Activated CD8-positive, alpha-beta memory T cell treated with anti-CD3 and anti-CD28 coated beads, Interleukin-2, amount 50 U/mL, for 4 hours (primary cell): ENCODE data around the gene ZSWIM5.
"Not testable (repeated sequence)": the region's sequence is repeated elsewhere in the genome, so short reads cannot be mapped to it uniquely, and the experiment has no call there.

ENCODE experiments used
- DNase-seq: peaks from one replicate; pipeline ENCODE4 v3.0.0-alpha.2; 2020

ZSWIM5 gene

DNA sequence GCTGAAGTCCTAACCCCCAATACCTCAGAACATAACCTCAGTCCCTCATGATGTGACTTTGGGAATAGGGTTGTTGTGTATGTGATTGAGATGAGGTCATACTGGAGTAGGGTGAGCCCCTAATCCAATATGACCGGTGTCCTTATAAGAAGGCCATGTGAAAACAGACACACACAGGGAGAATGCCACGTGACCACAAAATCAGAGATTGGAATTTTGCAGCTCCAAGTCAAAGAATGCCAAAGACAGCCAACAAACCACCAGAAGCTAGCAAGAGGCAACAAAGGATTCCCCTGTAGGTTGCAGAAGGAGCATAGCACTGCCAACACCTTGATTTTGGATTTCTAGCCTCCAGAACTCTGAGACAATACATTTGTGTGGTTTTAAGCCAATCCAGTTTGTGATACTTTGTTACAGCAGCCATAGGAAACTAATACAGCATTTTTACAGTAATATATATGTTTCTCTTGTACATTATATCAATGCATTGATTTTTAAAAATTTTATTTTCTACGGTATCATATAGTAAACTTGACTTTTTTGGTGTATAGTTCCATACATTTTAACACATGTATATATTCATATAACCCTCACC lies 5.4 kb downstream of the ZSWIM5 start:
- no peak for DNase-seq

DNA sequence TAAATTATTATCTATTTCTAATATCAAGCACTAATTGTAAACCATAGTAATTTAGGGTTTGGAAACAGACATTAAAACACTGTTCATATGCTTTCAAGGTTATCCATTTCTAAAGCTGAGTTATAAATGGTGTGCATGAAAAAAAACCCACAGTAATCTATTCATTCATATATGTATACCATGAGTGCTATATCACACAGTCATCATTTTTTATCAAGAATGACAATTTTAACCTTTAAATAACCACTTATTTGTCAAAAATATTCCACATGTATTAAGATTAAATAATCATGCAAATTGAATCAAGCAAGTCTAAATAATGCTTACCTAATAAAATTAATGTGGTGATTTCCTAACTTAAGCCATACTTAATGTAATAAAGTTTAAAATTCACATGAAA lies 6.0 kb downstream of the ZSWIM5 start:
- no peak for DNase-seq

DNA sequence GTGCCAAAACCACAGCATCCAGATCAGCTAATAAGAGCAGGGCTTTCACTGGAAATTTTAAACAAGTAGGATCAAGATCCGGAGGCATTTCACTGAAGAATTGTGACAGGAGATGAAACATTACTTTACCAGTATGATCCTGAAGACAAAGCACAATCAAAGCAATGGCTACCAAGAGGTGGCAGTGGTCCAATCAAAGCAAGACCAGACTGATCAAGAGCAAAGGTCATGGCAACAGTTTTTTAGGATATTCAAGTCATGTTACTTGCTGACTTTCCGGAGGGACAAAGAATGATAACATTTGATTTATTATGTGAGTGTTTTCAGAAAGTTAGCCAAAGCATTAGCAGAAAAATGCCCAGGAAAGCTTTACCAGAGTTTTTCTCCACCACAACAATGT lies 8.2 kb downstream of the ZSWIM5 start:
- DNase-seq, result no peak

GRCh38 chr1:45196863-45197262 lies 9.5 kb downstream of the ZSWIM5 start:
- no peak for DNase-seq

GRCh38 chr1:45191418-45191783 lies 15.0 kb downstream of the ZSWIM5 start:
- DNase-seq, result no peak

DNA sequence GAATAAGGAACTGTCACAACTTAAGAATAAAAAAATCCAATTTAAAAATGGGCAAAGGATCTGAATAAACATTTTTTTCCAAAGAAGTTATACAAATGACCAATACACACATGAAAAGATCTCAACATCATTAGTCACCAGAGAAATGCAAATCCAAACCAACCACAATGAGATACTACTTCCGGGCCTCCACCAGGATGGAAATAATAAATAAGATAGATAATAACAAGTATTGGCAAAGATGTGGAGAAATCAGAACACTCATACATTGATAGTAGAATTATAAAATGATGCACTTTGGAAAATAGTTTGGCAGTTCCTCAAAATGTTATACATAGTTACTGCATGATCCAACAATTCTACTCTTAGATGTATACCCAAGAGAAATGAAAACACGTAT lies 18.7 kb downstream of the ZSWIM5 start:
- no peak for DNase-seq

DNA sequence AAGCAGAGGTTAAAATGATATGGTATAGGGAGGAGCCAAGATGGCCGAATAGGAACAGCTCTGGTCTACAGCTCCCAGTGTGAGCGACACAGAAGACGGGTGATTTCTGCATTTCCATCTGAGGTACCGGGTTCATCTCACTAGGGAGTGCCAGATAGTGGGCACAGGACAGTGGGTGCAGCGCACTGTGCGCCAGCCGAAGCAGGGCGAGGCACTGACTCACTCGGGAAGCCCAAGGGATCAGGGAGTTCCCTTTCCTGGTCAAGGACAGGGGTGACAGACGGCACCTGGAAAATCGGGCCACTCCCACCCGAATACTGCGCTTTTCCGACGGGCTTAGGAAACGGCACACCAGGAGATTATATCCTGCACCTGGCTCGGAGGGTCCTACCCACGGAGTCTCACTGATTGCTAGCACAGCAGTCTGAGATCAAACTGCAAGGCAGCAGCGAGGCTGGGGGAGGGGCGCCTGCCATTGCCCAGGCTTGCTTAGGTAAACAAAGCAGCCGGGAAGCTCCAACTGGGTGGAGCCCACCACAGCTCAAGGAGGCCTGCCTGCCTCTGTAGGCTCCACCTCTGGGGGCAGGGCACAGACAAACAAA lies 26.4 kb downstream of the ZSWIM5 start:
- DNase-seq, result not testable (repeated sequence)

DNA sequence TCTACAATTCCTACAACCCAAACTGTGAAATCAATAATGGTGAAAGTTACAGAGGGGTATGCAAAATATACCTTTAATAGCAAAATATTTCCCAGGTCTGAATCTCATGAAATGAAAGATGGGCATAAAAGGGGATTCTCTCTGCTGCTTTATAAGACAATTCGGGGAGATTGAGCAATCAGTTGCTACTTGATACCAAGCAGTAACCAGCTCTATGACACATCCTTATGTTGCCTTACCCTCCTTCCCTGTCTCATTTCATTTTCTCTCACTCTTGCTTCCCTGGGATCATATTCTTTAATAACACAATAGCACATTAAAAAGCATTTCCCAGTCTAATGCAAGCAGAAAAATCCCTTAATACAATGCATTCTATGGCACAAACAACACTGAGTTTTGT lies 29.0 kb downstream of the ZSWIM5 start:
- DNase-seq, result no peak

DNA sequence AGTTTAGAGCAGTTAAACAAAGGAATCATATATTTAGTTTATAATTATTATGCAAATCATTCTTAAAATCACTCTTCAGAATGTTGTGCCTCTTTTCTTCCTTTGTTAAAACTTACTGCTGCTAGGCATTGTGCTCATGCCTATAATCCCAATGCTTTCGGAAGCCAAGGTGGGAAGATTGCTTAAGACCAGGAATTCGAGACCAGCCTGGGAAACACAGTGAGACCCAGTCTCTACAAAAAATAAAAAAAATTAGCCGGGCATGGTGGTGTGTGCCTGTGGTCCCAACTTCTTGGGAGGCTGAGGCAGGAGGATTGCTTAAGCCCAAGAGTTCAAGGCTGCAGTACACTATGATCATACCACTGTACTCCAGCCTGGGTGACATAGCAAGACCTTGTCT lies 33.6 kb downstream of the ZSWIM5 start:
- no peak for DNase-seq

DNA sequence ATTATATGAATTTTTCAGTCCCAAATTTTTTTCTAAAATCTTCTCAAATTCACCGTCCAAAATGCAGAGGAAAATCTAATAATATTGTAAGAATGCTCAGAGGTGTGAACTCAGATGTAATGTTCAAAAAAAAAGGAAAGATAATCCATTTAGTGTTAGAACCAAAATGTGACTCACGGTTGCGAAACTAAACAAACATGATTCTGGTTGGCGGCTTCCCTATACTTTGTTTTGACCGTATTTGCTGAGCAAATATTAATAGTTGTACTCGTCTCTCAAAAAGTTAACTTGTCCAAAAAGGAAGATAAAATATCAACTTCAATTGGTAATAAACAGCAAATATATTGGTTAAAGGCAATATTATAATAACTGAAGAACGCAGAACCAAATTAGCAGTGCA lies 34.4 kb downstream of the ZSWIM5 start:
- no peak for DNase-seq

GRCh38 chr1:45171575-45171974 lies 34.8 kb downstream of the ZSWIM5 start:
- DNase-seq, result no peak

- DNase-seq, result no peak
These were observed 36.2 kb downstream of the ZSWIM5 start for GRCh38 chr1:45170151-45170742.

DNA sequence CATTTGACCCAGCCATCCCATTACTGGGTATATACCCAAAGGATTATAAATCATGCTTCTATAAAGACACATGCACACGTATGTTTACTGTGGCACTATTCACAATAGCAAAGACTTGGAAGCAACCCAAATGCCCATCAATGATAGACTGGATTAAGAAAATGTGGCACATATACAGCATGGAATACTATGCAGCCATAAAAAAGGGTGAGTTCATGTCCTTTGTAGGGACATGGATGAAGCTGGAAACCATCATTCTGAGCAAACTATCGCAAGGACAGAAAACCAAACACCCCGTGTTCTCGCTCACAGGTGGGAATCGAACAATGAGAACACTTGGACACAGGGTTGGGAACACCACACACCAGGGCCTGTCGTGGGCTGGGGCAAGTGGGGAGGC lies 38.5 kb downstream of the ZSWIM5 start:
- not testable (repeated sequence) for DNase-seq

DNA sequence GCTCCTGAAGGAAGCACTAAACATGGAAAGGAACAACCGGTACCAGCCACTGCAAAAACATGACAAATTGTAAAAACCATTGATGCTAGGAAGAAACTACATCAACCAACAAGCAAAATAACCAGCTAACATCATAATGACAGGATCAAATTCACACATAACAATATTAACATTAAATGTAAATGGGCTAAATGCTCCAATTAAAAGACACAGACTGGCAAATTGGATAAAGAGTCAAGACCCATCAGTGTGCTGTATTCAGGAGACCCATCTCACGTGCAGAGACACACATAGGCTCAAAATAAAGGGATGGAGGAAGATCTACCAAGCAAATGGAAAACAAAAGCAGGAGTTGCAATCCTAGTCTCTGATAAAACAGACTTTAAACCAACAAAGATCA lies 42.1 kb downstream of the ZSWIM5 start:
- not testable (repeated sequence) for DNase-seq

DNA sequence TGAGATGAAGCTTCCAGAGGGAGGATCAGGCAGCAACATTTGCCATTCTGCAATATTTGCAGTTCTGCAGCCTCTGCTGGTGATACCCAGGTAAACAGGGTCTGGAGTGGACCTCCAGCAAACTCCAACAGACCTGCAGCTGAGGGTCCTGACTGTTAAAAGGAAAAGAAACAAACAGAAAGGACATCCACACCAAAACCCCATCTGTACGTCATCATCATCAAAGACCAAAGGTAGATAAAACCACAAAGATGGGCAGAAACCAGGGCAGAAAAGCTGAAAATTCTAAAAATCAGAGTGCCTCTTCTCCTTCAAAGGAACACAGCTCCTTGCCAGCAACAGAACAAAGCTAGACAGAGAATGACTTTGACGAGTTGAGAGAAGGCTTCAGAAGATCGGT lies 43.3 kb downstream of the ZSWIM5 start:
- not testable (repeated sequence) for DNase-seq

DNA sequence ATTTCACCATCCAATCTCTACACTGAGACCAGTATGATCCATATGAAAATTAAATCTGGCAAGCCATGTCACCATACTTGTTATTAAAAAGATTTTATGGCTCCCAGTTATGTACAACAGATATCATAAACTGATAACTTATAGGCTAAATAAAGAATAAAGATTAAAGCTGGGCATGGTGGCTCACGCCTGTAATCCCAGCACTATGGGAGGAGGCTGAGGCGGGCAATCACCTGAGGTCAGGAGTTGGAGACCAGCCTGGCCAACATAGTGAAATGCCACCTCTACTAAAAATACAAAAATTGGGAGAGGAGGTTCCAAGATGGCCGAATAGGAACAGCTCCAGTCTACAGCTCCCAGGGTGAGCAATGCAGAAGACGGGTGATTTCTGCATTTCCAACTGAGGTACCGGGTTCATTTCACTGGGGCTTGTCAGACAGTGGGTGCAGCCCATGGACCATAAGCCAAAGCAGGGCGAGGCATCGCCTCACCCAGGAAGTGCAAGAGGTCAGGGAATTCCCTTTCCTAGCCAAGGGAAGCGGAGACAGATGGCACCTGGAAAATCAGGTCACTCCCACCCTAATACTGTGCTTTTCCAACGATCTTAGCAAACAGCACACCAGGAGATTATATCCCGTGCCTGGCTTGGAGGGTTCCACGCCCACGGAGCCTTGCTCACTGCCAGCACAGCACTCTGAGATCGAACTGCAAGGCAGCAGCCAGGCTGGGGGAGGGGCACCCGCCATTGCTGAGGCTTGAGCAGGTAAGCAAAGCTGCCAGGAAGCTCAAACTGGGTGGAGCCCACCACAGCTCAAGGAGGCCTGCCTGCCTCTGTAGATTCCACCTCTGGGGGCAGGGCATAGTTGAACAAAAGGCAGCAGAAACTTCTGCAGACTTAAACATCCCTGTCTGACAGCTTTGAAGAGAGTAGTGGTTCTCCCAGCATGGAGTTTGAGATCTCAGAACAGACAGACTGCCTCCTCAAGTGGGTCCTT lies 44.1 kb downstream of the ZSWIM5 start:
- DNase-seq, result not testable (repeated sequence)

DNA sequence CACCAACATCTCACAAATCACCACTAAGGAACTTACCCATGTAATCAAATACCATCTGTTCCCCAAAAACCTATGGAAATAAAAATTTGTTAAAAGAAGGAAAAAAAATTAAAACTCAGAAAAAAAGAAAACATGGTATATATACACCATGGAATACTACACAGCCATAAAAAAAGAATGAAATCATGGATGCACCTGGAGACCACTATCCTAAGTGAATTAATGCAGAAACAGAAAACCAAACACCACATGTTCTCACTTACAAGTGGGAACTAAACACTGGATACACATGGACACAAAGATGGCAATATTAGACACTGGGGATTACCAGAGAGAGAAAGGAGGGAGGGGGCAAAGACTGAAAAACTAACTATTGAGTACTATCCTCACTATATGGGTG lies 50.4 kb downstream of the ZSWIM5 start:
- DNase-seq, result no peak

DNA sequence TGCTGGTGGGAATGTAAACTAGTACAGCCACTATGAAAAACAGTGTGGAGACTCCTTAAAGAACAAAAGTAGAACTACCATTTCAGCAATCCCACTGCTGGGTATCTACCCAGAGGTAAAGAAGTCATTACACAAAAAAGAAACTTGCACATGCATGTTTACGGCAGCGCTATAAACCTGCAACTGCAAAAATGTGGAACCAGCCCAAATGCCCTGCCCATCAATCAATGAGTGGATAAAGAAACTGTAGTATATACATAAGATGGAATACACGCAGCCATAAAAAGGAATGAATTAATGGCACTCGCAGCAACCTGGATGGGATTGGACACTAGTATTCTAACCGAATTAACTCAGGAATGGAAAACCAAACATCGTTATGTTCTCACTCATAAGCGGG lies 51.0 kb downstream of the ZSWIM5 start:
- no peak for DNase-seq

DNA sequence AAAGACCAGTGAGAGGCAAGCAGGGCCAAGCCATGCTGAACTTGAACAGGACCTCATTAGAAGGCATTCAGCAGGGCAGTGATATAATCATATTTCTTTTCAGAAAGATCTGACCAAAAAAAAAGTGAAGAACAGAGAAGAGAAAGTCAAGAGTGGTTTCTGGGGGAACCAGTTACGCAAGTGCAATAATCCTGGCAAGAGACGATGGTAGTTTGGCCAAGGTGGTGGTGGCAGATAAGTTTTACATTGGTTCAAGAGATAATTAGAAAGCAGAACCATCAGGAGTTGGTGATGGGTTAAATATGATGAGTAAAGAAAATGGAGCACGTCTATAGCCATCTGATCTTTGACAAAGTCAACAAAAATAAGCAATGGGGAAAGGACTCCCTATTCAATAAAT lies 54.3 kb downstream of the ZSWIM5 start:
- DNase-seq, result no peak

- no peak for DNase-seq
These were observed 58.1 kb downstream of the ZSWIM5 start for GRCh38 chr1:45148209-45148825.

- DNase-seq, result no peak
These were observed 59.6 kb downstream of the ZSWIM5 start for GRCh38 chr1:45146833-45147232.

DNA sequence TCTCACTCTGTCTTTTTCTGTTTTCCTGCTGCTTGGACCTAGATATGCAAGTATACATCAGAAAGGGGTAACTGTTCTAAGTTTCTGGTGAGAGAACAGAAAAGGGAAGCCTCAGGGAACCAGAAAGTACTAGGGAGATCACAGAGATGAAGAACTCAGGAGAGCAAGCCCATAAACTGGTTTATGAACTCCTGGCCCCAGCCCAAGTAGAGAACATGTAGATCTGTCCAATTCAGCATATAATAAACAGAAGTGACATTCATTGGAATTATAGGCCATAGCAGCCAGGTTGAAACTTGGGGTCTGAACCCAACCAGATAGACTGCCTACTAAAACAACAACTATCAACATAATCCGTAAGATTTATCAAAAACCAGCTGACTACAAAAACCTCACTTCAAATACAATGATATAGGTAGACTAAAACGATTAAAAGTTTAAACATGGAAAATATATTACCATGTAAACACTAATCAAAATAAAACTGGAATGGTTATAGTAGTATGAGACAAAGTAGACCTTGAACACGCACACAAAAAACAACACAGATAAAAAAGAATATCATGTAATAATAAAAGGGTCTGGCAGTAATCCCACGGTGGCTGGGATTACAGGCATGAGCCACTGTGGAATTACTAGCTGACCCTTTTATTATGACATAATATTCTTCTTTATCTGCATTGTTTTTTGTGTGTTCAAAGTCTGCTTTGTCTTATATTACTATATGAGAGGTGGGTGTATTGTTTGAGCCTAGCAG lies 65.0 kb downstream of the ZSWIM5 start:
- no peak for DNase-seq
